Endothelial cell of umbilical vein (primary cell): ENCODE measurements around the gene EEF1G. TPM values are rescaled to one million over a fixed set of nuclear protein-coding genes. Genes with fewer than 3 reads are reported as not detected.

ENCODE experiments used
- BruUV-seq: library from RNA; stranded (reverse); fragments of 400-500 nt; replicated peaks from 2 replicates; lab custom pipeline; 2021; lab: Mats Ljungman, UMichigan
- CTCF ChIA-PET: fragments of 300-600, 350-600 bp; sonication (Branson Sonifier 250); formaldehyde crosslinking; loops from one replicate; lab custom pipeline; 2021; ENCODE audit warnings: antibody characterized with exemption, inconsistent platforms; lab: Charles Lee
- POLR2A ChIA-PET: fragments of 300-600, 350-600 bp; sonication (Branson Sonifier 250); formaldehyde crosslinking; loops from one replicate; lab custom pipeline; 2021; ENCODE audit warnings: antibody characterized with exemption, inconsistent platforms; lab: Charles Lee
- DNase-seq: peaks from one replicate; pipeline ENCODE4 v3.0.0-alpha.2; 2011; ENCODE audit warnings: low read depth, low spot score
- FAIRE-seq: peaks from 2 replicates; lab custom pipeline; 2011; peaks lifted over from hg19 to GRCh38; lab: Jason Lieb, UNC
- H2AFZ ChIP-seq: 2 replicates; pipeline ENCODE4 v1.6.0; 2012; ENCODE audit warnings: low read depth, low read length, control low read depth, inconsistent platforms
- H3K27ac ChIP-seq: 2 replicates; pipeline ENCODE4 v1.5.1; 2011; ENCODE audit warnings: low read depth, mild to moderate bottlenecking, control low read depth, low read length, moderate library complexity; ENCODE audit not compliant: insufficient read depth
- H3K27me3 ChIP-seq, 2 experiments: 2 replicates each; pipeline versions ENCODE4 v1.6.0 to v1.6.1; 2011; ENCODE audit warnings: low read length in 2 of 2, mixed read lengths in 1 of 2; ENCODE audit not compliant: control insufficient read depth in 2 of 2, insufficient read depth in 2 of 2
- H3K36me3 ChIP-seq, 2 experiments: 2 replicates in 1 of 2; 3 replicates in 1 of 2; pipeline ENCODE4 v1.5.1; 2011; ENCODE audit warnings: low read length in 2 of 2, mild to moderate bottlenecking in 1 of 2, moderate library complexity in 1 of 2; ENCODE audit not compliant: control insufficient read depth in 2 of 2, insufficient read depth in 2 of 2; ENCODE audit errors: extremely low read depth in 1 of 2
- H3K4me1 ChIP-seq: 3 replicates; pipeline ENCODE4 v1.5.1; 2011; ENCODE audit warnings: mild to moderate bottlenecking, low read length; ENCODE audit not compliant: control insufficient read depth, insufficient read depth; ENCODE audit errors: extremely low read depth
- H3K4me2 ChIP-seq: 2 replicates; pipeline ENCODE4 v1.6.1; 2011; ENCODE audit warnings: low read length, control low read depth, mixed read lengths; ENCODE audit not compliant: insufficient read depth
- H3K4me3 ChIP-seq, 3 experiments: fragments of 200-600 bp in 1 of 3; sonication (generic), shearing (Covaris generic) in 1 of 3; replicated peaks in 1 of 3; 2 replicates each; pipeline ENCODE4 v1.5.1; 2011 to 2016; ENCODE audit warnings: control low read depth in 3 of 3, low read length in 3 of 3, mild to moderate bottlenecking in 2 of 3, inconsistent platforms in 1 of 3, low read depth in 1 of 3, moderate library complexity in 1 of 3; ENCODE audit not compliant: insufficient read depth in 1 of 3
- H3K79me2 ChIP-seq: 2 replicates; pipeline ENCODE4 v1.6.0; 2012; ENCODE audit warnings: low read length, inconsistent platforms; ENCODE audit not compliant: control insufficient read depth, insufficient read depth
- H3K9ac ChIP-seq: replicated peaks from 2 replicates; pipeline ENCODE3; 2011; ENCODE audit warnings: low read length, control low read depth; ENCODE audit not compliant: insufficient read depth; ENCODE audit errors: extremely low read depth
- H3K9me1 ChIP-seq: replicated peaks from 3 replicates; pipeline ENCODE4 v1.6.0; 2011; ENCODE audit warnings: mild to moderate bottlenecking, low read length; ENCODE audit not compliant: control insufficient read depth, insufficient read depth; ENCODE audit errors: extremely low read depth
- H3K9me3 ChIP-seq: replicated peaks from 2 replicates; pipeline ENCODE4 v1.5.1; 2012; ENCODE audit warnings: low read length, inconsistent platforms; ENCODE audit not compliant: control insufficient read depth, insufficient read depth
- H4K20me1 ChIP-seq: replicated peaks from 2 replicates; pipeline ENCODE3; 2011; ENCODE audit warnings: mild to moderate bottlenecking, low read length; ENCODE audit not compliant: control insufficient read depth, insufficient read depth; ENCODE audit errors: extremely low read depth
- EZH2 ChIP-seq: IDR thresholded peaks from 2 replicates; pipeline ENCODE4 v1.6.1; 2012; ENCODE audit warnings: borderline replicate concordance, low read depth, mild to moderate bottlenecking, moderate library complexity, low read length, inconsistent platforms; ENCODE audit not compliant: severe bottlenecking
- FOS ChIP-seq: IDR thresholded peaks from 2 replicates; pipeline ENCODE4 v1.6.1; 2011; ENCODE audit warnings: mild to moderate bottlenecking, low read length, moderate library complexity, borderline replicate concordance; ENCODE audit not compliant: insufficient read depth
- GATA2 ChIP-seq: IDR thresholded peaks from 2 replicates; pipeline ENCODE4 v1.7.0; 2011; ENCODE audit warnings: low read depth, mild to moderate bottlenecking, moderate library complexity, mixed read lengths, low read length; ENCODE audit not compliant: insufficient read length, insufficient read depth
- JUN ChIP-seq: IDR thresholded peaks from 2 replicates; pipeline ENCODE4 v1.6.1; 2011; ENCODE audit warnings: borderline replicate concordance, low read depth; ENCODE audit not compliant: insufficient read length, insufficient read depth
- MAX ChIP-seq: IDR thresholded peaks from 2 replicates; pipeline ENCODE4 v1.6.1; 2011; ENCODE audit not compliant: insufficient read depth, insufficient read length
- MYC ChIP-seq: IDR thresholded peaks from one replicate; pipeline ENCODE4 v1.6.1; 2011; ENCODE audit warnings: mild to moderate bottlenecking, low read depth, low read length
- POLR2A ChIP-seq: IDR thresholded peaks from 2 replicates; pipeline ENCODE4 v1.6.1; 2012; ENCODE audit warnings: low read depth, mild to moderate bottlenecking, control low read depth, low read length
- POLR2AphosphoS5 ChIP-seq: IDR thresholded peaks from 2 replicates; pipeline ENCODE4 v1.6.1; 2012; ENCODE audit warnings: low read depth, mild to moderate bottlenecking, control low read depth, low read length, moderate library complexity; ENCODE audit not compliant: insufficient read depth
- dilution Hi-C: fragments of 300-500 bp; cut with MboI; formaldehyde crosslinking; loops from one replicate; pipeline ENCODE4 v1.15.0; 2019; ENCODE audit warnings: low sequenced_read_pairs; ENCODE audit not compliant: extremely low pct_ligation_motif_present
- intact Hi-C: fragments of 100-400 bp; cut with micrococcal nuclease; formaldehyde crosslinking; loops from one replicate; pipeline ENCODE4 v1.10.0; 2022
- polyA plus RNA-seq, 4 experiments: library from polyadenylated mRNA; depleted of rRNA in 3 of 4; stranded (reverse) in 3 of 4; unstranded in 1 of 4; fragments of >200 nt; gene quantifications; 2 replicates each; pipeline versions ENCODE4 v1.2.1 to v1.2.3, GENCODE V29; 2011 to 2012; ENCODE audit warnings: missing spikeins in 1 of 4
- total RNA-seq: library from RNA; stranded (reverse); gene quantifications from 2 replicates; pipeline ENCODE4 v1.2.3, GENCODE V29; 2021
- TF ChIP-seq, protein P1 (sequence below), 2 donors: IDR thresholded peaks; 1 replicate in 1 of 2; 2 replicates in 1 of 2; pipeline ENCODE4 v1.5.1; 2011; ENCODE audit warnings: low read length in 2 of 2, mild to moderate bottlenecking in 2 of 2, moderate library complexity in 2 of 2, control low read depth in 1 of 2, inconsistent platforms in 1 of 2, low read depth in 1 of 2; ENCODE audit not compliant: insufficient read depth in 1 of 2; ENCODE audit errors: extremely low read depth in 1 of 2

EEF1G gene
- total and polyA plus RNA-seq, 2 donors (not counting 3 experiments of a cell fraction or from before 2014, with no cell fraction given) = 1,341 to 2,133 TPM

DNA sequence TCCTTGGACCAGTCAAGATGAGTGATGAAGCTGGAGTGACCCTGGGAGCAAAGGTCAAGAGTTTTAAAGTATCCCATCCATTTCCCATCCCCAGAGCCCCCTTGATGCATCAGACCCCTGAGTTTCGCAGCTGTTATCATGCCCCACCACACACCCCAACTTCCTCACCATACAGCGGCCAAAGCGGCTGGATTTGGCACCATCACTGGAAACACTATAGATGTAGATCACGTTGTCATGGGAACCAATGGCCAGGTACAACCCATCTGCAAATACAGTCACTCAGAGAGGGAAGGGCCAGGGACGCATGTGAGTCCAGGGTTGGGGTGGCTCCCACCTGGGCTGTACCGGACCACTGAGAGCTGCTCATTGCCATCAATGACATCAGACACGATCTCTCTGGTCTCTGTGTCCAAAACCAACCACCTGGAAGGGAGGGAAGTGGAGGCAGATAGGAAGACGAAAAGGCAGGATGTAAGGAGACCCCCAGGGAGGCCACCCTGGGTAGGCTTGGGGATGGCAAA lies 30.1 kb upstream of the EEF1G start:
- dilution Hi-C loops (no loop called here), intact Hi-C loops (no loop called here)
- POLR2A ChIA-PET = no interaction called here
- CTCF ChIA-PET = interaction anchor here (1.5 to 3.8 kb wide), 2 partner anchors 8 to 13 kb away, joined by 4 to 29 read pairs; partner anchors contain the start of genes EML3 and TUT1
- Histone ChIP-seq H2AFZ (no peak overlapping the region), H3K4me2 (no peak overlapping the region), H4K20me1 (no peaks in the 10 kb centered on the region), H3K9me1 (no peaks in the 10 kb centered on the region), H3K27ac (no peak overlapping the region), H3K4me3 (no peak overlapping the region), H3K79me2 (peaks cover 23% of the 10 kb centered on the region), H3K4me1 (peaks cover 17% of the 10 kb centered on the region), H3K9me3 (no peaks in the 10 kb centered on the region), H3K27me3 (no peaks in the 10 kb centered on the region), H3K9ac (no peak overlapping the region), H3K36me3 (peaks cover 0 to 13% of the 10 kb centered on the region in 2 experiments)
- FAIRE-seq = no peak
- TF ChIP-seq JUN (no peak), EZH2 (no peak), POLR2AphosphoS5 (no peak), MAX (no peak), MYC (no peak), POLR2A (no peak), FOS (no peak), GATA2 (no peak)
- TF ChIP-seq, protein P1, sequence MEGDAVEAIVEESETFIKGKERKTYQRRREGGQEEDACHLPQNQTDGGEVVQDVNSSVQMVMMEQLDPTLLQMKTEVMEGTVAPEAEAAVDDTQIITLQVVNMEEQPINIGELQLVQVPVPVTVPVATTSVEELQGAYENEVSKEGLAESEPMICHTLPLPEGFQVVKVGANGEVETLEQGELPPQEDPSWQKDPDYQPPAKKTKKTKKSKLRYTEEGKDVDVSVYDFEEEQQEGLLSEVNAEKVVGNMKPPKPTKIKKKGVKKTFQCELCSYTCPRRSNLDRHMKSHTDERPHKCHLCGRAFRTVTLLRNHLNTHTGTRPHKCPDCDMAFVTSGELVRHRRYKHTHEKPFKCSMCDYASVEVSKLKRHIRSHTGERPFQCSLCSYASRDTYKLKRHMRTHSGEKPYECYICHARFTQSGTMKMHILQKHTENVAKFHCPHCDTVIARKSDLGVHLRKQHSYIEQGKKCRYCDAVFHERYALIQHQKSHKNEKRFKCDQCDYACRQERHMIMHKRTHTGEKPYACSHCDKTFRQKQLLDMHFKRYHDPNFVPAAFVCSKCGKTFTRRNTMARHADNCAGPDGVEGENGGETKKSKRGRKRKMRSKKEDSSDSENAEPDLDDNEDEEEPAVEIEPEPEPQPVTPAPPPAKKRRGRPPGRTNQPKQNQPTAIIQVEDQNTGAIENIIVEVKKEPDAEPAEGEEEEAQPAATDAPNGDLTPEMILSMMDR (IDR thresholded peaks at IDR 0.05; ENCODE audit: extremely low read depth in 1 of 2, insufficient read depth in 1 of 2, low read depth in 1 of 2, low read length in 2 of 2) = no peak
- DNase-seq = no peak
- no TSS peak for BruUV-seq
